Neural cell (in vitro differentiated cells): Measurements from ENCODE around the gene CACNA1C. TPM values are rescaled to one million over a fixed set of nuclear protein-coding genes. Genes with fewer than 3 reads are reported as not detected.

ENCODE experiments used
- H2AFZ ChIP-seq: fragments of 200-600, 300-800 bp; sonication (generic), shearing (Covaris generic); 2 replicates; pipeline ENCODE4 v1.6.0; 2014; ENCODE audit warnings: low read depth, mild to moderate bottlenecking, antibody characterized with exemption, low read length, moderate library complexity
- H3F3A ChIP-seq: fragments of 200-600 bp; shearing (Covaris generic); 2 replicates; pipeline ENCODE4 v1.6.1; 2016; ENCODE audit warnings: mild to moderate bottlenecking, moderate library complexity, mixed read lengths, antibody characterized with exemption, low read length; ENCODE audit not compliant: insufficient read depth, poor library complexity, severe bottlenecking
- H3K27ac ChIP-seq: fragments of 200-600, 300-800 bp; sonication (generic), shearing (Covaris generic); 2 replicates; pipeline ENCODE4 v1.5.1; 2014; ENCODE audit warnings: mild to moderate bottlenecking, low read length, moderate library complexity
- H3K27me3 ChIP-seq: fragments of 300-800, 200-600 bp; sonication (generic), shearing (Covaris generic); 2 replicates; pipeline ENCODE4 v1.6.0; 2014; ENCODE audit warnings: mild to moderate bottlenecking, low read depth, low read length, moderate library complexity; ENCODE audit not compliant: insufficient read depth
- H3K36me3 ChIP-seq: fragments of 300-800, 200-600 bp; sonication (generic), shearing (Covaris generic); 2 replicates; pipeline ENCODE4 v1.5.1; 2014; ENCODE audit warnings: mild to moderate bottlenecking, antibody characterized with exemption, low read length, moderate library complexity; ENCODE audit not compliant: insufficient read depth
- H3K4me2 ChIP-seq: fragments of 300-800, 200-600 bp; sonication (generic), shearing (Covaris generic); 2 replicates; pipeline ENCODE4 v1.6.0; 2014; ENCODE audit warnings: mild to moderate bottlenecking, low read length
- H3K4me3 ChIP-seq: fragments of 300-800, 200-600 bp; sonication (generic), shearing (Covaris generic); 2 replicates; pipeline ENCODE4 v1.5.1; 2014; ENCODE audit warnings: mild to moderate bottlenecking, low read length, moderate library complexity
- H3K79me2 ChIP-seq: fragments of 200-600 bp; shearing (Covaris generic); replicated peaks from 2 replicates; pipeline ENCODE4 v1.6.0; 2014; ENCODE audit warnings: mild to moderate bottlenecking, low read length, moderate library complexity; ENCODE audit not compliant: insufficient read depth
- H3K9ac ChIP-seq: fragments of 300-800, 200-600 bp; sonication (generic), shearing (Covaris generic); 2 replicates; pipeline ENCODE4 v1.6.1; 2016; ENCODE audit warnings: mild to moderate bottlenecking, low read length, mixed read lengths
- H3K9me2 ChIP-seq: fragments of 200-600 bp; shearing (Covaris generic); 2 replicates; pipeline ENCODE4 v1.6.1; 2016; ENCODE audit warnings: mild to moderate bottlenecking, low read length, mixed read lengths; ENCODE audit not compliant: insufficient read depth
- H3K9me3 ChIP-seq: fragments of 200-600, 300-800 bp; sonication (generic), shearing (Covaris generic); 2 replicates; pipeline ENCODE4 v1.6.1; 2016; ENCODE audit warnings: mild to moderate bottlenecking, mixed run types, low read length, moderate library complexity, mixed read lengths
- H4K20me1 ChIP-seq: fragments of 200-600 bp; shearing (Covaris generic); 2 replicates; pipeline ENCODE4 v1.6.1; 2016; ENCODE audit warnings: mild to moderate bottlenecking, mixed run types; ENCODE audit not compliant: insufficient read depth
- EP300 ChIP-seq: fragments of 450-650 bp; conservative IDR thresholded peaks from 2 replicates; pipeline ENCODE4 v1.6.1; 2014; ENCODE audit warnings: antibody characterized with exemption, mild to moderate bottlenecking, moderate library complexity; ENCODE audit not compliant: poor library complexity, severe bottlenecking
- EZH2 ChIP-seq: fragments of 200-600, 300-800 bp; shearing (Covaris generic), sonication (generic); IDR thresholded peaks from 2 replicates; pipeline ENCODE4 v1.6.1; 2014; ENCODE audit warnings: antibody characterized with exemption, low read length, borderline replicate concordance, mild to moderate bottlenecking; ENCODE audit not compliant: insufficient read depth, poor library complexity, severe bottlenecking
- MXI1 ChIP-seq: fragments of 450-650 bp; conservative IDR thresholded peaks from 2 replicates; pipeline ENCODE4 v1.6.1; 2014; ENCODE audit warnings: antibody characterized with exemption, mild to moderate bottlenecking; ENCODE audit not compliant: poor library complexity, severe bottlenecking
- POLR2AphosphoS5 ChIP-seq: IDR thresholded peaks from 2 replicates; pipeline ENCODE4 v1.6.1; 2012
- RAD21 ChIP-seq: fragments of 450-650 bp; conservative IDR thresholded peaks from 2 replicates; pipeline ENCODE4 v1.6.1; 2014; ENCODE audit warnings: antibody characterized with exemption, mild to moderate bottlenecking, moderate library complexity
- SMC3 ChIP-seq: fragments of 450-650 bp; conservative IDR thresholded peaks from 2 replicates; pipeline ENCODE4 v1.6.1; 2014; ENCODE audit warnings: antibody characterized with exemption, mild to moderate bottlenecking, moderate library complexity; ENCODE audit not compliant: poor library complexity
- TAF1 ChIP-seq: IDR thresholded peaks from 2 replicates; pipeline ENCODE4 v1.6.1; 2012; ENCODE audit warnings: low read depth
- polyA plus RNA-seq: library from polyadenylated mRNA; depleted of rRNA; stranded (reverse); fragments of >200 nt; gene quantifications from 2 replicates; pipeline ENCODE4 v1.2.3, GENCODE V29; 2014
- TF ChIP-seq, protein P1 (sequence below): IDR thresholded peaks from 2 replicates; pipeline ENCODE4 v1.6.1; 2012; ENCODE audit warnings: borderline replicate concordance
- TF ChIP-seq, protein P2 (sequence below): fragments of 450-650 bp; IDR thresholded peaks from 2 replicates; pipeline ENCODE4 v1.5.1; 2014; ENCODE audit warnings: antibody characterized with exemption, mild to moderate bottlenecking, moderate library complexity; ENCODE audit not compliant: poor library complexity, severe bottlenecking

CACNA1C gene
- polyA plus RNA-seq, 1 donor from 2014 or later = 9.7 TPM

DNA sequence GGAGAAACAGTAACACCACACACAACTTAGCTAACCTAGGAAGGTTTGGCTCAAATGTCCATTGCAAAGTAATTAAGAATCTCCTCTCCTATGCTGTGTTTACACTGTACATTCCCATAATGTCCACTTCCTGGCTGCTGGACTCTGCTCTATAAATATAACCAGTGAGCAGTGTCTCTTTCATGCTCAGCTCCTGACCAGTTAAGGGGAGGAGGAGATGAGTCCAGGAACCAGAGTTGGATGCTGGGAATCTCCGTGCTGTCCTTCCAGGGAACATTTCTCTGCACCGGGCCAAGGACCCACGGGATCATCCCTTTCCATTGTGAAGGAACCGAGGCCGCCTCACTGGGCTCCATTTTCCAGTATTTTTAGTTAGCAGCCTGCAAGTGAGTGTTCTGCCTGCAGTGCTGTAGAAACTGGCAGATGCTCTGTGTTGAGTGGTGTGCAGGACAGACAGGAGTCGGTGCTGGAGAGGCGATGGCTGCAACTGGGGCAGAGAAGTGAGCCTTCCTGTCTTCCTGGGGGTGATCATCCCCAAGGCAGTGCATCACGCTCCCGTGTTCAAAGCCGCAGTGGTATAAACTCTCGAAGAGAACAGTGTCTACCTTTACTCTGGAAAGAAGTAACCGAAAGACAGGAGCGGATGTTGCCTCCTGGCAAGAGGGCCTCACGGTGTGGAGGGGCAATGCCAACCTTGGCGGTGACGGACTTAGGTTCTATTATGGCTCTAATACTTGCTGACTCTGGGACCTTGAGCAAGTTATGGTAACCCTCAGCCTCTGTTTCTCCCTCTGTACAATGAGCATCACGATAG is 195.5 kb downstream of the CACNA1C start:
- H4K20me1 ChIP-seq = no peaks in the 10 kb centered on the region
- H2AFZ ChIP-seq = no peak overlapping the region
- H3F3A ChIP-seq = peaks cover 6% of the 10 kb centered on the region
- no peaks in the 10 kb centered on the region for H3K27me3 ChIP-seq
- H3K9me2 ChIP-seq = no peaks in the 10 kb centered on the region
- H3K4me3 ChIP-seq = no peak overlapping the region
- no peaks in the 10 kb centered on the region for H3K9me3 ChIP-seq
- H3K36me3 ChIP-seq = no peaks in the 10 kb centered on the region
- no peaks in the 10 kb centered on the region for H3K79me2 ChIP-seq
- H3K27ac ChIP-seq = no peak overlapping the region
- no peak for TF ChIP-seq RAD21
- TF ChIP-seq MXI1 = no peak
- TF ChIP-seq POLR2AphosphoS5 = no peak
- TF ChIP-seq, protein P1, sequence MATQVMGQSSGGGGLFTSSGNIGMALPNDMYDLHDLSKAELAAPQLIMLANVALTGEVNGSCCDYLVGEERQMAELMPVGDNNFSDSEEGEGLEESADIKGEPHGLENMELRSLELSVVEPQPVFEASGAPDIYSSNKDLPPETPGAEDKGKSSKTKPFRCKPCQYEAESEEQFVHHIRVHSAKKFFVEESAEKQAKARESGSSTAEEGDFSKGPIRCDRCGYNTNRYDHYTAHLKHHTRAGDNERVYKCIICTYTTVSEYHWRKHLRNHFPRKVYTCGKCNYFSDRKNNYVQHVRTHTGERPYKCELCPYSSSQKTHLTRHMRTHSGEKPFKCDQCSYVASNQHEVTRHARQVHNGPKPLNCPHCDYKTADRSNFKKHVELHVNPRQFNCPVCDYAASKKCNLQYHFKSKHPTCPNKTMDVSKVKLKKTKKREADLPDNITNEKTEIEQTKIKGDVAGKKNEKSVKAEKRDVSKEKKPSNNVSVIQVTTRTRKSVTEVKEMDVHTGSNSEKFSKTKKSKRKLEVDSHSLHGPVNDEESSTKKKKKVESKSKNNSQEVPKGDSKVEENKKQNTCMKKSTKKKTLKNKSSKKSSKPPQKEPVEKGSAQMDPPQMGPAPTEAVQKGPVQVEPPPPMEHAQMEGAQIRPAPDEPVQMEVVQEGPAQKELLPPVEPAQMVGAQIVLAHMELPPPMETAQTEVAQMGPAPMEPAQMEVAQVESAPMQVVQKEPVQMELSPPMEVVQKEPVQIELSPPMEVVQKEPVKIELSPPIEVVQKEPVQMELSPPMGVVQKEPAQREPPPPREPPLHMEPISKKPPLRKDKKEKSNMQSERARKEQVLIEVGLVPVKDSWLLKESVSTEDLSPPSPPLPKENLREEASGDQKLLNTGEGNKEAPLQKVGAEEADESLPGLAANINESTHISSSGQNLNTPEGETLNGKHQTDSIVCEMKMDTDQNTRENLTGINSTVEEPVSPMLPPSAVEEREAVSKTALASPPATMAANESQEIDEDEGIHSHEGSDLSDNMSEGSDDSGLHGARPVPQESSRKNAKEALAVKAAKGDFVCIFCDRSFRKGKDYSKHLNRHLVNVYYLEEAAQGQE = no peak
- no peak for TF ChIP-seq SMC3
- no peak for TF ChIP-seq EZH2
- TF ChIP-seq TAF1 = no peak
- TF ChIP-seq, protein P2, sequence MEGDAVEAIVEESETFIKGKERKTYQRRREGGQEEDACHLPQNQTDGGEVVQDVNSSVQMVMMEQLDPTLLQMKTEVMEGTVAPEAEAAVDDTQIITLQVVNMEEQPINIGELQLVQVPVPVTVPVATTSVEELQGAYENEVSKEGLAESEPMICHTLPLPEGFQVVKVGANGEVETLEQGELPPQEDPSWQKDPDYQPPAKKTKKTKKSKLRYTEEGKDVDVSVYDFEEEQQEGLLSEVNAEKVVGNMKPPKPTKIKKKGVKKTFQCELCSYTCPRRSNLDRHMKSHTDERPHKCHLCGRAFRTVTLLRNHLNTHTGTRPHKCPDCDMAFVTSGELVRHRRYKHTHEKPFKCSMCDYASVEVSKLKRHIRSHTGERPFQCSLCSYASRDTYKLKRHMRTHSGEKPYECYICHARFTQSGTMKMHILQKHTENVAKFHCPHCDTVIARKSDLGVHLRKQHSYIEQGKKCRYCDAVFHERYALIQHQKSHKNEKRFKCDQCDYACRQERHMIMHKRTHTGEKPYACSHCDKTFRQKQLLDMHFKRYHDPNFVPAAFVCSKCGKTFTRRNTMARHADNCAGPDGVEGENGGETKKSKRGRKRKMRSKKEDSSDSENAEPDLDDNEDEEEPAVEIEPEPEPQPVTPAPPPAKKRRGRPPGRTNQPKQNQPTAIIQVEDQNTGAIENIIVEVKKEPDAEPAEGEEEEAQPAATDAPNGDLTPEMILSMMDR = no peak
- TF ChIP-seq EP300 = no peak
- H3K4me2 ChIP-seq = no peak overlapping the region
- no peak overlapping the region for H3K9ac ChIP-seq

DNA sequence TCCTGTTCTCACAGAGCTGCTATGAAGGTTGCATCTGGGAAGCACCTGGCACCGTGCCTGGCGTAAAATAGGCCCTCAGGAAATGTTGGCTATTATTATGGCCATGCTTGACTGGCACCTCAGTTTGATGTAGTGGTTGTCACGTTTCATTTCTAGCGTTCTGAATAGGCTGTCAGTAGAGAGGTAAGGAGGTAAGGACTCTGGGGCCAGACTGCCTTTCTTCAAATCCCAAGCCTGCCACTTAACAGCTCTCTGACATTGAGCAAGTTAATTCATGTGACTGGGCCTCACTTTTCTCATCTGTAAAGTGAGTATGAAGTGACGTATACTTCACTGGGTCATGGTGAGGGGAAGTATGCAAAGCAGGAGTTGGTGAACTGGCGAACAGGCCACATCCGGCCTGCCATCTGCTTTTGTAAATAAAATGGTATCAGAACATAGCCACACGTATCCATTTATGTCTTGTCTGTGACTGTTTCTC is 196.2 kb downstream of the CACNA1C start:
- H3K9me3 ChIP-seq = no peaks in the 10 kb centered on the region
- H4K20me1 ChIP-seq = no peaks in the 10 kb centered on the region
- no peak overlapping the region for H3K9ac ChIP-seq
- H2AFZ ChIP-seq = no peak overlapping the region
- no peak overlapping the region for H3K4me3 ChIP-seq
- no peak overlapping the region for H3K27ac ChIP-seq
- H3K79me2 ChIP-seq = no peaks in the 10 kb centered on the region
- H3K36me3 ChIP-seq = no peaks in the 10 kb centered on the region
- no peak overlapping the region for H3K4me2 ChIP-seq
- TF ChIP-seq EP300 (no peak), SMC3 (no peak), RAD21 (no peak)
- TF ChIP-seq, protein P2 = no peak
- H3K9me2 ChIP-seq = no peaks in the 10 kb centered on the region
- no peaks in the 10 kb centered on the region for H3K27me3 ChIP-seq
- H3F3A ChIP-seq = no peaks in the 10 kb centered on the region
